HFFc6 (cell line): ENCODE data around the gene MTA1. TPM values are rescaled to one million over a fixed set of nuclear protein-coding genes. Genes with fewer than 3 reads are reported as not detected.

ENCODE experiments used
- DNase-seq: peaks from one replicate; pipeline ENCODE4 v3.0.0-alpha.2; 2018
- H3K27ac Mint-ChIP-seq: 2 replicates; pipeline ENCODE4 v1.8.0; 2020; ENCODE audit warnings: mild to moderate bottlenecking, mixed read lengths
- H3K27me3 Mint-ChIP-seq: 2 replicates; pipeline ENCODE4 v1.8.0; 2021; ENCODE audit warnings: mild to moderate bottlenecking, moderate library complexity, mixed read lengths; ENCODE audit not compliant: insufficient read depth
- H3K36me3 Mint-ChIP-seq: 2 replicates; pipeline ENCODE4 v1.8.0; 2021; ENCODE audit warnings: low read depth, mixed read lengths
- H3K4me1 Mint-ChIP-seq: 2 replicates; pipeline ENCODE4 v1.8.0; 2020; ENCODE audit warnings: low read depth, mixed read lengths
- H3K4me3 Mint-ChIP-seq: 2 replicates; pipeline ENCODE4 v1.8.0; 2020; ENCODE audit warnings: mild to moderate bottlenecking, moderate library complexity, mixed read lengths
- H3K9me3 Mint-ChIP-seq: 2 replicates; pipeline ENCODE4 v1.8.0; 2020; ENCODE audit warnings: mild to moderate bottlenecking, mixed read lengths
- CTCF ChIP-seq: fragments of 200-600 bp; sonication (generic); IDR thresholded peaks from 2 replicates; pipeline ENCODE4 v1.5.0; 2021; ENCODE audit warnings: antibody characterized with exemption, mild to moderate bottlenecking
- total RNA-seq, 6 experiments: library from RNA; stranded (reverse); fragmentation: NEBNext Ultra II Directional; extraction: Animal tissue kit (Norgen Biotek cat#: 25700); gene quantifications; 2 replicates in 1 of 6; 3 replicates in 5 of 6; pipeline ENCODE4 v1.2.3, GENCODE V29; 2021

The MTA1 gene
- total RNA-seq, 6 experiments from 2014 or later = 67.5 to 71.3 (median 69.2) TPM

GRCh38 chr14:105439179-105439578, 19.6 kb downstream of the MTA1 start:
- H3K4me1 Mint-ChIP-seq = no peaks in the 10 kb centered on the region
- no peak for DNase-seq
- no peak overlapping the region for H3K4me3 Mint-ChIP-seq
- TF ChIP-seq CTCF = no peak
- no peaks in the 10 kb centered on the region for H3K36me3 Mint-ChIP-seq
- no peaks in the 10 kb centered on the region for H3K9me3 Mint-ChIP-seq
- H3K27me3 Mint-ChIP-seq = no peaks in the 10 kb centered on the region; the same call in 1 of the 2 replicates
- H3K27ac Mint-ChIP-seq = no peak overlapping the region

GRCh38 chr14:105439710-105440553, 20.3 kb downstream of the MTA1 start:
- Mint-ChIP-seq H3K9me3 (no peaks in the 10 kb centered on the region), H3K4me1 (no peaks in the 10 kb centered on the region), H3K27me3 (no peaks in the 10 kb centered on the region; the same call in none of the 2 replicates), H3K36me3 (no peaks in the 10 kb centered on the region), H3K4me3 (no peak overlapping the region), H3K27ac (no peak overlapping the region)
- TF ChIP-seq CTCF = no peak
- no peak for DNase-seq

GRCh38 chr14:105440554-105440900, 20.9 kb downstream of the MTA1 start:
- TF ChIP-seq CTCF = no peak
- no peak overlapping the region for H3K4me3 Mint-ChIP-seq
- H3K27ac Mint-ChIP-seq = no peak overlapping the region
- DNase-seq = no peak
- no peaks in the 10 kb centered on the region for H3K9me3 Mint-ChIP-seq
- no peaks in the 10 kb centered on the region for H3K4me1 Mint-ChIP-seq
- no peaks in the 10 kb centered on the region; the same call in none of the 2 replicates for H3K27me3 Mint-ChIP-seq
- H3K36me3 Mint-ChIP-seq = no peaks in the 10 kb centered on the region

- no peaks in the 10 kb centered on the region for H3K9me3 Mint-ChIP-seq
- no peak for DNase-seq
- no peaks in the 10 kb centered on the region for H3K4me1 Mint-ChIP-seq
- no peak for TF ChIP-seq CTCF
- no peaks in the 10 kb centered on the region; the same call in none of the 2 replicates for H3K27me3 Mint-ChIP-seq
- H3K4me3 Mint-ChIP-seq = no peak overlapping the region
- H3K27ac Mint-ChIP-seq = no peak overlapping the region
- no peaks in the 10 kb centered on the region for H3K36me3 Mint-ChIP-seq
Observed at GRCh38 chr14:105440992-105441391, 21.4 kb downstream of the MTA1 start.

GRCh38 chr14:105442125-105442524, 22.5 kb downstream of the MTA1 start:
- Mint-ChIP-seq H3K4me1 (no peaks in the 10 kb centered on the region), H3K36me3 (no peaks in the 10 kb centered on the region), H3K27me3 (peaks cover 1% of the 10 kb centered on the region), H3K9me3 (no peaks in the 10 kb centered on the region), H3K27ac (no peak overlapping the region), H3K4me3 (no peak overlapping the region)
- DNase-seq = no peak
- no peak for TF ChIP-seq CTCF
